Memory B cell (primary cell): ENCODE measurements around the gene CYP24A1.
"Not testable (repeated sequence)": the region's sequence is repeated elsewhere in the genome, so short reads cannot be mapped to it uniquely, and the experiment has no call there.

Experiments used
- ATAC-seq: fragments of 150-1000 bp; cut with Tn5 transposase; 2 replicates; pipeline ENCODE4 v1.10.0; 2021; ENCODE audit warnings: low read depth, mild to moderate bottlenecking, moderate library complexity
- DNase-seq, 2 donors: peaks; one replicate each; pipeline ENCODE4 v3.0.0; 2022; ENCODE audit warnings: low spot score in 2 of 2
- H3K27ac Mint-ChIP-seq: one replicate; pipeline ENCODE4 v1.8.0; 2022; ENCODE audit warnings: mild to moderate bottlenecking, moderate library complexity, mixed read lengths
- H3K27me3 Mint-ChIP-seq: one replicate; pipeline ENCODE4 v1.8.0; 2022; ENCODE audit warnings: mixed read lengths
- H3K36me3 Mint-ChIP-seq: one replicate; pipeline ENCODE4 v1.8.0; 2022; ENCODE audit warnings: mild to moderate bottlenecking, mixed read lengths
- H3K4me1 Mint-ChIP-seq: one replicate; pipeline ENCODE4 v1.8.0; 2022; ENCODE audit warnings: mixed read lengths
- H3K4me3 Mint-ChIP-seq: one replicate; pipeline ENCODE4 v1.8.0; 2022; ENCODE audit warnings: mild to moderate bottlenecking, moderate library complexity, mixed read lengths
- H3K9me3 Mint-ChIP-seq: one replicate; pipeline ENCODE4 v1.8.0; 2022; ENCODE audit warnings: mixed read lengths

CYP24A1 gene

GRCh38 chr20:54133434-54134427 is 40.1 kb downstream of the CYP24A1 start:
- Mint-ChIP-seq H3K4me3 (no peak overlapping the region), H3K27me3 (peaks cover 6% of the 10 kb centered on the region), H3K4me1 (peaks cover 2% of the 10 kb centered on the region), H3K36me3 (no peaks in the 10 kb centered on the region), H3K27ac (no peak overlapping the region), H3K9me3 (peaks cover 4% of the 10 kb centered on the region)
- ATAC-seq (no peak), DNase-seq (no peak)

- H3K4me3 Mint-ChIP-seq, result no peak overlapping the region
- peaks cover 6% of the 10 kb centered on the region for H3K27me3 Mint-ChIP-seq
- no peaks in the 10 kb centered on the region for H3K36me3 Mint-ChIP-seq
- ATAC-seq (no peak), DNase-seq (no peak)
- H3K27ac Mint-ChIP-seq, result no peak overlapping the region
- peaks cover 4% of the 10 kb centered on the region for H3K9me3 Mint-ChIP-seq
- peaks cover 2% of the 10 kb centered on the region for H3K4me1 Mint-ChIP-seq
Observed at GRCh38 chr20:54132612-54133433, 41.0 kb downstream of the CYP24A1 start.

- peaks cover 6% of the 10 kb centered on the region for H3K27me3 Mint-ChIP-seq
- DNase-seq (no peak), ATAC-seq (no peak)
- H3K27ac Mint-ChIP-seq, result no peak overlapping the region
- H3K9me3 Mint-ChIP-seq, result peaks cover 4% of the 10 kb centered on the region
- no peak overlapping the region for H3K4me3 Mint-ChIP-seq
- no peaks in the 10 kb centered on the region for H3K36me3 Mint-ChIP-seq
- peaks cover 2% of the 10 kb centered on the region for H3K4me1 Mint-ChIP-seq
Observed at GRCh38 chr20:54131675-54132611, 41.8 kb downstream of the CYP24A1 start.

- H3K4me1 Mint-ChIP-seq, H3K36me3 Mint-ChIP-seq, H3K4me3 Mint-ChIP-seq: not testable (repeated sequence)
Observed at GRCh38 chr20:54131125-54131524, 42.7 kb downstream of the CYP24A1 start.

GRCh38 chr20:54129350-54129749 is 44.4 kb downstream of the CYP24A1 start:
- no peak for ATAC-seq
- Mint-ChIP-seq H3K27me3 (peaks cover 6% of the 10 kb centered on the region), H3K36me3 (no peaks in the 10 kb centered on the region), H3K4me3 (no peak overlapping the region), H3K4me1 (peaks cover 2% of the 10 kb centered on the region), H3K27ac (no peak overlapping the region), H3K9me3 (peaks cover 4% of the 10 kb centered on the region)
- DNase-seq, result no peak

More at GRCh38 chr20:54131125-54131524, 42.7 kb downstream of the CYP24A1 start:
- not testable (repeated sequence) for H3K27ac Mint-ChIP-seq, H3K27me3 Mint-ChIP-seq, DNase-seq, H3K9me3 Mint-ChIP-seq, ATAC-seq

GRCh38 chr20:54127855-54128574 is 45.8 kb downstream of the CYP24A1 start:
- no peaks in the 10 kb centered on the region for H3K36me3 Mint-ChIP-seq
- H3K27me3 Mint-ChIP-seq, result peaks cover 6% of the 10 kb centered on the region
- peaks cover 4% of the 10 kb centered on the region for H3K9me3 Mint-ChIP-seq
- DNase-seq (no peak), ATAC-seq (no peak)
- H3K27ac Mint-ChIP-seq, result no peak overlapping the region
- H3K4me3 Mint-ChIP-seq, result no peak overlapping the region
- peaks cover 2% of the 10 kb centered on the region for H3K4me1 Mint-ChIP-seq

GRCh38 chr20:54126806-54127655 is 46.8 kb downstream of the CYP24A1 start:
- DNase-seq (no peak), ATAC-seq (no peak)
- H3K4me1 Mint-ChIP-seq, result peaks cover 6% of the 10 kb centered on the region
- H3K27me3 Mint-ChIP-seq, result peaks cover 6% of the 10 kb centered on the region
- no peak overlapping the region for H3K27ac Mint-ChIP-seq
- no peaks in the 10 kb centered on the region for H3K36me3 Mint-ChIP-seq
- peaks cover 4% of the 10 kb centered on the region for H3K9me3 Mint-ChIP-seq
- no peak overlapping the region for H3K4me3 Mint-ChIP-seq

GRCh38 chr20:54126328-54126727 is 47.5 kb downstream of the CYP24A1 start:
- H3K4me3 Mint-ChIP-seq, ATAC-seq, H3K4me1 Mint-ChIP-seq, H3K27ac Mint-ChIP-seq, DNase-seq, H3K9me3 Mint-ChIP-seq, H3K27me3 Mint-ChIP-seq, H3K36me3 Mint-ChIP-seq: not testable (repeated sequence)

- H3K4me3 Mint-ChIP-seq, result no peak overlapping the region
- no peaks in the 10 kb centered on the region for H3K36me3 Mint-ChIP-seq
- H3K9me3 Mint-ChIP-seq, result no peaks in the 10 kb centered on the region
- H3K27ac Mint-ChIP-seq, result no peak overlapping the region
- peaks cover 5% of the 10 kb centered on the region for H3K4me1 Mint-ChIP-seq
- ATAC-seq (no peak), DNase-seq (no peak)
- H3K27me3 Mint-ChIP-seq, result no peaks in the 10 kb centered on the region
Observed at GRCh38 chr20:54123587-54124180, 50.1 kb downstream of the CYP24A1 start.

GRCh38 chr20:54122681-54123586 is 50.9 kb downstream of the CYP24A1 start:
- ATAC-seq (no peak), DNase-seq (no peak)
- H3K9me3 Mint-ChIP-seq, result no peaks in the 10 kb centered on the region
- H3K4me1 Mint-ChIP-seq, result peaks cover 5% of the 10 kb centered on the region
- H3K36me3 Mint-ChIP-seq, result no peaks in the 10 kb centered on the region
- no peak overlapping the region for H3K27ac Mint-ChIP-seq
- H3K27me3 Mint-ChIP-seq, result no peaks in the 10 kb centered on the region
- no peak overlapping the region for H3K4me3 Mint-ChIP-seq

GRCh38 chr20:54122189-54122588 is 51.6 kb downstream of the CYP24A1 start:
- no peak overlapping the region for H3K4me3 Mint-ChIP-seq
- no peaks in the 10 kb centered on the region for H3K36me3 Mint-ChIP-seq
- no peaks in the 10 kb centered on the region for H3K27me3 Mint-ChIP-seq
- no peak for ATAC-seq
- DNase-seq, result no peak
- H3K4me1 Mint-ChIP-seq, result peaks cover 5% of the 10 kb centered on the region
- H3K9me3 Mint-ChIP-seq, result no peaks in the 10 kb centered on the region
- peak overlapping the region; percentile 3 for H3K27ac Mint-ChIP-seq
